CD4-positive, alpha-beta memory T cell (primary cell): ENCODE measurements around the gene LDLRAD4. TPM values are rescaled to one million over a fixed set of nuclear protein-coding genes. Genes with fewer than 3 reads are reported as not detected.

Source experiments
- CTCF ChIA-PET: fragments of 350-600 bp; sonication (Branson Sonifier 250); formaldehyde crosslinking; loops from one replicate; lab custom pipeline; 2021; ENCODE audit warnings: inconsistent platforms; ENCODE audit not compliant: partially characterized antibody; lab: Charles Lee
- POLR2A ChIA-PET: fragments of 350-600 bp; sonication (Branson Sonifier 250); formaldehyde crosslinking; loops from one replicate; lab custom pipeline; 2021; ENCODE audit not compliant: partially characterized antibody; lab: Charles Lee
- DNase-seq, 5 donors: peaks; one replicate each; pipeline versions ENCODE4 v3.0.0 to v3.0.0-alpha.2; 2020 to 2022; ENCODE audit warnings: mixed read lengths in 1 of 5
- H3K27ac ChIP-seq: one replicate; pipeline ENCODE4 v1.7.0; 2013; ENCODE audit warnings: low read depth, low read length
- H3K27me3 ChIP-seq: 2 replicates; pipeline ENCODE4 v1.7.0; 2013; ENCODE audit warnings: mild to moderate bottlenecking, low read length, moderate library complexity; ENCODE audit not compliant: insufficient read depth
- H3K36me3 ChIP-seq: 2 replicates; pipeline ENCODE4 v1.7.0; 2013; ENCODE audit warnings: mild to moderate bottlenecking, low read length, moderate library complexity; ENCODE audit not compliant: insufficient read depth
- H3K4me1 ChIP-seq: 2 replicates; pipeline ENCODE4 v1.7.0; 2013; ENCODE audit warnings: mild to moderate bottlenecking, low read length, moderate library complexity; ENCODE audit not compliant: insufficient read depth
- H3K4me3 ChIP-seq, 2 donors: one replicate each; pipeline ENCODE4 v1.7.0; 2013; ENCODE audit warnings: low read length in 2 of 2, mild to moderate bottlenecking in 1 of 2
- H3K9me3 ChIP-seq, 2 donors: one replicate each; pipeline ENCODE4 v1.7.0; 2013; ENCODE audit warnings: low read length in 2 of 2, control low read depth in 1 of 2; ENCODE audit not compliant: control insufficient read depth in 1 of 2
- H3K27ac Mint-ChIP-seq, 7 donors: one replicate each; pipeline ENCODE4 v1.8.0; 2020 to 2021; ENCODE audit warnings: mixed read lengths in 7 of 7, mild to moderate bottlenecking in 6 of 7, inconsistent platforms in 3 of 7, moderate library complexity in 3 of 7
- H3K27me3 Mint-ChIP-seq, 2 donors: one replicate each; pipeline ENCODE4 v1.8.0; 2020 to 2021; ENCODE audit warnings: mixed read lengths in 2 of 2
- H3K36me3 Mint-ChIP-seq, 2 donors: one replicate each; pipeline ENCODE4 v1.8.0; 2020 to 2021; ENCODE audit warnings: mixed read lengths in 2 of 2, inconsistent platforms in 1 of 2, mild to moderate bottlenecking in 1 of 2
- H3K4me1 Mint-ChIP-seq, 4 donors: one replicate each; pipeline ENCODE4 v1.8.0; 2020 to 2021; ENCODE audit warnings: mixed read lengths in 4 of 4, mild to moderate bottlenecking in 1 of 4
- H3K4me3 Mint-ChIP-seq, 8 donors: one replicate each; pipeline ENCODE4 v1.8.0; 2020 to 2021; ENCODE audit warnings: mixed read lengths in 8 of 8, mild to moderate bottlenecking in 7 of 8, moderate library complexity in 6 of 8, inconsistent platforms in 3 of 8
- H3K9me3 Mint-ChIP-seq, 8 donors: one replicate each; pipeline ENCODE4 v1.8.0; 2020 to 2021; ENCODE audit warnings: mixed read lengths in 8 of 8, mild to moderate bottlenecking in 5 of 8, inconsistent platforms in 3 of 8, moderate library complexity in 1 of 8
- intact Hi-C: fragments of 100-400 bp; cut with micrococcal nuclease; formaldehyde crosslinking; loops from one replicate; pipeline ENCODE4 v1.15.1; 2023
- polyA plus RNA-seq, 2 donors: library from polyadenylated mRNA; unstranded; fragments of 300-500 nt; fragmentation: Illumina TruSeq; gene quantifications; one replicate each; pipeline ENCODE4 v1.2.3, GENCODE V29; 2021
- total RNA-seq, 2 experiments: library from RNA; stranded (reverse); gene quantifications; one replicate each; pipeline ENCODE4 v1.2.3, GENCODE V29; 2021

The LDLRAD4 gene
- total and polyA plus RNA-seq, 4 experiments from 2014 or later = 17.4 to 63.0 (median 36.6) TPM

DNA sequence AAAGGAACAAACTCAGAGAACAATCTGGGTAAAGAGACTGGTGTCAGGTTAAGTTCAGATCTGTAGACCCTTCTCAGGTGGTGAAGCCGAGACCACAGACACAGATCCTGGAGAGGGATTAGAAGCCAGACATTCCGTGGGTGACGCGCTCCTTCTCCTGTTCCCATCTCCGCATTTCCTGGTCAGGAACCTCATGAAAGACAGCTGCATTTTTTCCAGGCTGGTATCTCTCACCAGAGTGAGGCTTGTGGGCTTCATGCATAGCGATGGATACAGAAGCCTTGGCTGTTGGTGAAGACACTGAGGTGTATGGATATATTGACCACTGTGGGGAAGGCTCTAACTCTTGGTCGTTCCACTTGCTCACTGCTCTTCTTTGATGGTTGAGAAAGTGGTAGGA, 355.2 kb downstream of the LDLRAD4 start:
- Histone ChIP-seq H3K9me3 (no peaks in the 10 kb centered on the region), H3K27ac (no peak overlapping the region), H3K4me1 (peaks cover 26% of the 10 kb centered on the region), H3K4me3 (no peak overlapping the region), H3K27me3 (no peaks in the 10 kb centered on the region), H3K36me3 (no peaks in the 10 kb centered on the region)
- H3K36me3 Mint-ChIP-seq = peaks cover 2 to 8% of the 10 kb centered on the region in 2 donors
- ChIA-PET POLR2A (no interaction called here), CTCF (no interaction called here)
- no peak overlapping the region for H3K4me3 Mint-ChIP-seq
- no peaks in the 10 kb centered on the region for H3K27me3 Mint-ChIP-seq
- intact Hi-C loops = no loop called here
- no peak overlapping the region for H3K27ac Mint-ChIP-seq
- H3K9me3 Mint-ChIP-seq = no peaks in the 10 kb centered on the region
- no peak for DNase-seq
- H3K4me1 Mint-ChIP-seq = peaks cover 27 to 41% (median 36%) of the 10 kb centered on the region in 4 donors

GRCh38 chr18:13574355-13574754, 355.8 kb downstream of the LDLRAD4 start:
- Histone ChIP-seq H3K36me3 (no peaks in the 10 kb centered on the region), H3K27ac (no peak overlapping the region), H3K4me1 (peaks cover 26% of the 10 kb centered on the region), H3K4me3 (no peak overlapping the region), H3K27me3 (no peaks in the 10 kb centered on the region), H3K9me3 (no peaks in the 10 kb centered on the region)
- no peaks in the 10 kb centered on the region for H3K9me3 Mint-ChIP-seq
- peaks cover 28 to 40% (median 34%) of the 10 kb centered on the region in 4 donors for H3K4me1 Mint-ChIP-seq
- POLR2A ChIA-PET = no interaction called here
- no peaks in the 10 kb centered on the region for H3K27me3 Mint-ChIP-seq
- peaks cover 2 to 8% of the 10 kb centered on the region in 2 donors for H3K36me3 Mint-ChIP-seq
- H3K4me3 Mint-ChIP-seq = no peak overlapping the region
- CTCF ChIA-PET = no interaction called here
- H3K27ac Mint-ChIP-seq = peak overlapping the region in 1 of 7 donors; percentile 24
- intact Hi-C loops = no loop called here
- DNase-seq = no peak

- H3K9me3 Mint-ChIP-seq = no peaks in the 10 kb centered on the region
- H3K4me3 ChIP-seq = no peak overlapping the region
- H3K27me3 Mint-ChIP-seq = no peaks in the 10 kb centered on the region
- H3K4me1 Mint-ChIP-seq = peaks cover 32 to 44% (median 38%) of the 10 kb centered on the region in 4 donors
- intact Hi-C loops = no loop called here
- H3K9me3 ChIP-seq = no peaks in the 10 kb centered on the region
- H3K4me1 ChIP-seq = peaks cover 30% of the 10 kb centered on the region
- peaks cover 2 to 8% of the 10 kb centered on the region in 2 donors for H3K36me3 Mint-ChIP-seq
- no peak overlapping the region for H3K4me3 Mint-ChIP-seq
- no peak for DNase-seq
- H3K27ac Mint-ChIP-seq = no peak overlapping the region
- POLR2A ChIA-PET = no interaction called here
- H3K27me3 ChIP-seq = no peaks in the 10 kb centered on the region
- no peak overlapping the region for H3K27ac ChIP-seq
- H3K36me3 ChIP-seq = no peaks in the 10 kb centered on the region
- CTCF ChIA-PET = no interaction called here
Measured at GRCh38 chr18:13574761-13575160, 356.2 kb downstream of the LDLRAD4 start.

DNA sequence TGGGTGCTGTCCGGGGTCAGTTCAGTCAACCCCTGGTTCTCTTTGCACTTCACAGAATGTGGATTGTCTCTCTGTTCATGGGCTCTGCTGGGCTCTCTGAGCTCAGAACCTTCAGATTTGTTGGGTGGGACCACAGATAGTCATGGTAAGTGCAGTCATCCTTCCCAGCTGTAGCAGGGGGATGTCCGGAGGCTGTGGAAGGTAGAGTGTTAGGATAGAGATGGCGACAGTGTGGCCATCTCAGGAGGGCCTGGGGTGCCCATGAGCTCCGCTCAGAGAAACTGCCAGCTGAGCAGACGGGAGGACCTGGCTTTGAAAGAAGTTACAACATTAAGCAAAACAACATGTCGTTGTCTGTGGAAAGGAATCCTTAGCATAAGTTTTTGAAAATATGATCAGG, 358.0 kb downstream of the LDLRAD4 start:
- Mint-ChIP-seq H3K27me3 (no peaks in the 10 kb centered on the region), H3K9me3 (no peaks in the 10 kb centered on the region), H3K4me1 (peaks cover 32 to 48% (median 40%) of the 10 kb centered on the region in 4 donors), H3K36me3 (peaks cover 2 to 8% of the 10 kb centered on the region in 2 donors), H3K27ac (peak overlapping the region in 3 of 7 donors; percentile 20 to 64 (median 62)), H3K4me3 (peak overlapping the region in 7 of 8 donors; percentile 43 to 81 (median 73))
- Histone ChIP-seq H3K27me3 (no peaks in the 10 kb centered on the region), H3K36me3 (no peaks in the 10 kb centered on the region), H3K9me3 (no peaks in the 10 kb centered on the region), H3K4me3 (no peak overlapping the region), H3K4me1 (peaks cover 36% of the 10 kb centered on the region), H3K27ac (no peak overlapping the region)
- CTCF ChIA-PET = interaction anchor here (0.7 to 1.9 kb wide), 4 partner anchors 13 to 36 kb away, joined by 3 to 6 read pairs (median 4); no protein-coding TSS in a partner anchor
- intact Hi-C loops = no loop called here
- no peak for DNase-seq
- POLR2A ChIA-PET = interaction anchor here (1.2 to 1.3 kb wide), 2 partner anchors 10 to 35 kb away, joined by 3 to 4 read pairs; no protein-coding TSS in a partner anchor

DNA sequence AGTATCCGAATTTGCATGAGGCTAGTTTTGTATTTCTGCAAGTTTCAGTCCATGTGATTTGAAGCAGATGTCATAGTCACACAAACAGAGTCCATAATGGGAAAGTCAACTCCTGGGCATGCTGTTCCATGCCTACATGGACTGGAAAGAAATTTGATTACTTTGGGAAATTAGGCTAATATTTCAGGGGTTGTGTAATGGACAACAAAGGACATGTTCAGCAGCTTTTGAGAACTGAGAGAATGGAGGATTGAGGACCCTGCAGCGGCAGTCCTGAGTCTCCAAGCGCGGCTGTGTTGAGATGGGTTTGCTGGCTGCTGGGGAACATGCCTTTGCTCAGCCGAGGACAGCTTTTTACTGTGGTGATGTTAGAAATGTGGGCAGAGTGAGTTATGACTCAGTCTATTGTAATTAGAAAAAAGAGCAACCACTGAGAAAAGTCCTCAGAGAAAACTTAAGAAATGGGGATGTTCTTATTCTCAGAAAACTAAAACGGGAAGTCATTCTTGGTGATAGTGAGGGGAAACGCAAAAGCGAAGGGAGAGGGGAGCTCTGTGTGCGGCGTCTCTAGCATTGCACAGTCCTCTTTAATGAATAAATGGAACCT, 358.6 kb downstream of the LDLRAD4 start:
- H3K4me1 Mint-ChIP-seq = peaks cover 32 to 50% (median 40%) of the 10 kb centered on the region in 4 donors
- no peaks in the 10 kb centered on the region for H3K27me3 Mint-ChIP-seq
- peak overlapping the region; percentile 7 to 81 (median 70) for H3K4me3 Mint-ChIP-seq
- H3K36me3 Mint-ChIP-seq = peaks cover 2 to 7% of the 10 kb centered on the region in 2 donors
- Histone ChIP-seq H3K4me1 (peaks cover 36% of the 10 kb centered on the region), H3K36me3 (no peaks in the 10 kb centered on the region), H3K27me3 (no peaks in the 10 kb centered on the region), H3K27ac (no peak overlapping the region), H3K9me3 (no peaks in the 10 kb centered on the region), H3K4me3 (no peak overlapping the region)
- DNase-seq = no peak
- H3K9me3 Mint-ChIP-seq = no peaks in the 10 kb centered on the region
- CTCF ChIA-PET = interaction anchor here (0.8 to 1.9 kb wide), 4 partner anchors 14 to 35 kb away, joined by 3 to 6 read pairs (median 4); no protein-coding TSS in a partner anchor
- POLR2A ChIA-PET = interaction anchor here (1.3 kb wide), 1 partner anchor 34 kb away, joined by 4 read pairs; no protein-coding TSS in a partner anchor
- intact Hi-C loops = no loop called here
- H3K27ac Mint-ChIP-seq = peak overlapping the region in 5 of 7 donors; percentile 0 to 83 (median 72)

DNA sequence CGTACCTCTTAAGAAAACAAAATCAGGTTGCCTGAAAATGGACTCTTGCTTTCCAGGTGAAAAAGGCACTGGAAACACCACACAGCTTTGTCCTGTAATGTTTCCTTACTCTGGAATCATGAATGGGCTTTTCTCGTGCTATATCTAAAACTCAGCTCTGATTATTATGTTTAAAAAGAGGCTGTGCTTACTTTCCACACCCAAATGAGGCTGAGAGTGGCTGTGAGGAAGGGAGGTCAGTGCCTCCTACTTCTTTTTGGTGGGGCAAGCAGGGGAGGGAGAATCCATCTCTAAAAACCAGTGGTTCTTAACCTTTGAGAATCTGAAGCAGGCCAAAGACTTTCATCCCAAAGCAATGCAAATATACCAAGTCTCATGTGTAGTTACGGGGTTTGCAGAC, 359.2 kb downstream of the LDLRAD4 start:
- Histone ChIP-seq H3K4me1 (peaks cover 36% of the 10 kb centered on the region), H3K4me3 (no peak overlapping the region), H3K27me3 (no peaks in the 10 kb centered on the region), H3K36me3 (no peaks in the 10 kb centered on the region), H3K27ac (no peak overlapping the region), H3K9me3 (no peaks in the 10 kb centered on the region)
- Mint-ChIP-seq H3K4me3 (peak overlapping the region in 6 of 8 donors; percentile 42 to 81 (median 61)), H3K27ac (peak overlapping the region in 2 of 7 donors; percentile 2 to 33), H3K27me3 (no peaks in the 10 kb centered on the region), H3K9me3 (no peaks in the 10 kb centered on the region), H3K4me1 (peaks cover 32 to 47% (median 40%) of the 10 kb centered on the region in 4 donors), H3K36me3 (peaks cover under 1 to 4% of the 10 kb centered on the region in 2 donors)
- intact Hi-C loops = no loop called here
- POLR2A ChIA-PET = no interaction called here
- CTCF ChIA-PET = interaction anchor here (0.8 to 1.9 kb wide), 2 partner anchors 20 to 32 kb away, joined by 3 to 6 read pairs; no protein-coding TSS in a partner anchor
- no peak for DNase-seq

GRCh38 chr18:13578400-13578799, 359.8 kb downstream of the LDLRAD4 start:
- H3K27ac Mint-ChIP-seq = peak overlapping the region in 4 of 7 donors; percentile 27 to 64 (median 60)
- no peak overlapping the region for H3K27ac ChIP-seq
- no peaks in the 10 kb centered on the region for H3K36me3 ChIP-seq
- no peaks in the 10 kb centered on the region for H3K9me3 ChIP-seq
- H3K27me3 ChIP-seq = no peaks in the 10 kb centered on the region
- H3K9me3 Mint-ChIP-seq = no peaks in the 10 kb centered on the region
- H3K36me3 Mint-ChIP-seq = peaks cover 0 to 7% of the 10 kb centered on the region in 2 donors
- peaks cover 36% of the 10 kb centered on the region for H3K4me1 ChIP-seq
- intact Hi-C loops = no loop called here
- H3K27me3 Mint-ChIP-seq = no peaks in the 10 kb centered on the region
- ChIA-PET CTCF (interaction anchor here (0.7 to 1.9 kb wide), 2 partner anchors 20 to 418 kb away, joined by 3 to 6 read pairs; no protein-coding TSS in a partner anchor), POLR2A (no interaction called here)
- peaks cover 32 to 47% (median 40%) of the 10 kb centered on the region in 4 donors for H3K4me1 Mint-ChIP-seq
- H3K4me3 ChIP-seq = no peak overlapping the region
- H3K4me3 Mint-ChIP-seq = peak overlapping the region in 6 of 8 donors; percentile 14 to 60 (median 52)
- DNase-seq = no peak
